ENCODE results near the gene WDR62.

DNA sequence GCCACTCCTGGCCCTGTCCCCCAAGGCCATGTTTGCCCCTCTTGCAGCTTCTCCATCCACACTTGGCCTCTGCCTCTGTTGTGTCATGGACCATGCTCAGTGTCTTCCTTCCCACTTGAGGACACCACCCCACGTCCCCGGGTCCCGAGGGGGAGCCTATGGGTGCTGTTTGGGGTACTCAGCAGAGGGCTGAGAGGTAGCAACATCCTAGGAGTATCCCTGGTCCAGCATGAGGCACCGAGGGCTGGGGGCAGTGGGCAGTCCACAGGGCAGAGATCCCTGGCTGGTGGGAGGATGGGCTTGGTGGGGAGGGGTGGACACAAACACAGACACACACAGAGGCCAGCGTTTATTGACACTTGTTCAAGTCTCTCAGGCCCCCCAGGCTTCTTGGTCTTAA is 95.9 kb downstream of the WDR62 start:
- no peak for TF ChIP-seq POLR2A (IDR thresholded peaks at IDR 0.05)
- TF ChIP-seq, protein P1, sequence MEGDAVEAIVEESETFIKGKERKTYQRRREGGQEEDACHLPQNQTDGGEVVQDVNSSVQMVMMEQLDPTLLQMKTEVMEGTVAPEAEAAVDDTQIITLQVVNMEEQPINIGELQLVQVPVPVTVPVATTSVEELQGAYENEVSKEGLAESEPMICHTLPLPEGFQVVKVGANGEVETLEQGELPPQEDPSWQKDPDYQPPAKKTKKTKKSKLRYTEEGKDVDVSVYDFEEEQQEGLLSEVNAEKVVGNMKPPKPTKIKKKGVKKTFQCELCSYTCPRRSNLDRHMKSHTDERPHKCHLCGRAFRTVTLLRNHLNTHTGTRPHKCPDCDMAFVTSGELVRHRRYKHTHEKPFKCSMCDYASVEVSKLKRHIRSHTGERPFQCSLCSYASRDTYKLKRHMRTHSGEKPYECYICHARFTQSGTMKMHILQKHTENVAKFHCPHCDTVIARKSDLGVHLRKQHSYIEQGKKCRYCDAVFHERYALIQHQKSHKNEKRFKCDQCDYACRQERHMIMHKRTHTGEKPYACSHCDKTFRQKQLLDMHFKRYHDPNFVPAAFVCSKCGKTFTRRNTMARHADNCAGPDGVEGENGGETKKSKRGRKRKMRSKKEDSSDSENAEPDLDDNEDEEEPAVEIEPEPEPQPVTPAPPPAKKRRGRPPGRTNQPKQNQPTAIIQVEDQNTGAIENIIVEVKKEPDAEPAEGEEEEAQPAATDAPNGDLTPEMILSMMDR (IDR thresholded peaks at IDR 0.05), result no peak
